HG03378 (cell line): ENCODE results near the gene EID3.

Source experiments
- ATAC-seq: cut with Tn5 transposase; IDR thresholded peaks from one replicate; pipeline ENCODE4 v1.9.1; 2021; ENCODE audit warnings: mild to moderate bottlenecking, moderate library complexity; ENCODE audit not compliant: unreplicated experiment

The EID3 gene

DNA sequence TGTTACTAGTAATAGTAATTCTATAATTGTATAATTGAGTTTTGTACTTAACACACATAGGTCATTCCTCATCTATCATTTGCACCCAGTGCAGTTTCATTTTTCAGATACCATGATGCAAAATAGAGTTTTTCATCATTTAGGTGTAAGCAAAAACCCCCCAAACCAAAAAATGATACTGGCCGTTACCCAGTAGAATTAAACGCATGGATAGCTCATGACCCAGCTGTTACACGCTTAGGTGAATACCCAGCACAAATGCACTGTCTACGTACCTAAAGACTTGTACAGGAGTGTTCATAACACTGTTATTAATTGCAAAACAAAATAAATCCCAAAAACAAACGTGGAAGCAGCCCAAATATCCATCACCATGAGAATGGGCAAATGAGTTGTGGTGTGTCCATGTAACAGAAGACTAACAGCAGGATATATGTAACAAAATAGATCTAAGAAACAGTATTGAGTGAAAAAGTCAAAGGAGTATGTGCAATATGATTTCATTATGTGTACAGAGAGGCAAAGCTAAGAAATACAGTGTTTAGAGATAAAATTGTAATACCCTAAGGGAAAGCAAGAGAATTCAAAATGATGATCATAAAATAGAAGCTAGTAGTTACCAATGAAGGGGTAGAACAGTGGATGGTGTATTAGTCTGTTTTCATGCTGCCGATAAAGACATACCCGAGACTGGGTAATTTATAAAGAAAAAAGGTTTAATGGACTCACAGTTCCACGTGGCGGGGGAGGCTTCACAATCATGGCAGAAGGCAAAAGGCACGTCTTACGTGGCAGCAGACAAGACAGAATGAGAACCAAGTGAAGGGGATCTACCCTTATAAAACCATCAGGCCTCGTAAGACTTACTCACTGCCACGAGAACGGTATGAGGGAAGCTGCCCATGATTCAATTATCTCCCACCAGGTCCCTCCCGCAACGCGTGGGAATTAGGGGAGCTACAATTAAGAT is 49.8 kb downstream of the EID3 start:
- no peak for ATAC-seq

DNA sequence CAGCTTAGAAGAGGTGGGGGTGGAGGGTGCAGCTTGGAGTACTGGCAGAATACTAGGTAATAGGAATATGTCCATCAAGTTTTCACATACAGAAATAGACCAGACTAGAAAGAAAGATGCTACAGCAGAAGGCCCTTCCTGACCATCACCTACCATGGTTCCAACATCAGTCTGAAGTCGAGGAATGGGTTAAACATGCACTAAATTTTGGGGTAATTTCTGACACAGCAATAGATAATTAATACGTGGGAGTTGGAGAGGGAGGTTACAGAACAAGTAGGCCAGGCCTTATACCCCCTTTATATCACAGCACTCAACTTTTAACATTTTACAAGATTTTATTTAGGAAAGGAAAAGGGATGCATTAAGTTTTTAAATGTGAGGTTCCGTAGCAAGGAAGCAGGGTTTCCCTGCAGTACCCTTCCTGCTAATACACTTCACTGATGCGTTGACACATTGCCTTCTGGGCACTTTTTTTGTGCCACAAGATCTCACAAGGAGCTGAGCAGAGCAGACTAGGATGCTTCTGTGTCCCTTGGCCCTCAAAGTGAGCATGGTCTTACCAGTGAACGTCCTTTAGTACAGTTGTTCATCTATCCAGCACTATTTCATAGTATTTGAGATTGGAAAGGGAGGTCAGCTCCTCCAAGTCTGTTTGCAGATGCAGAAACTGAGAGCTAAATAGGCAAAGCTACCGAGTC is 50.8 kb downstream of the EID3 start:
- no peak for ATAC-seq
